ENCODE measurements around the gene GRAMD1A. TPM values are rescaled to one million over a fixed set of nuclear protein-coding genes. Genes with fewer than 3 reads are reported as not detected.

GRAMD1A gene
- total and polyA plus RNA-seq, 9 of the 15 experiments (the other 6 are each of a cell fraction or from before 2014, with no cell fraction given), result 1.4 to 63.8 (median 38.5) TPM

DNA sequence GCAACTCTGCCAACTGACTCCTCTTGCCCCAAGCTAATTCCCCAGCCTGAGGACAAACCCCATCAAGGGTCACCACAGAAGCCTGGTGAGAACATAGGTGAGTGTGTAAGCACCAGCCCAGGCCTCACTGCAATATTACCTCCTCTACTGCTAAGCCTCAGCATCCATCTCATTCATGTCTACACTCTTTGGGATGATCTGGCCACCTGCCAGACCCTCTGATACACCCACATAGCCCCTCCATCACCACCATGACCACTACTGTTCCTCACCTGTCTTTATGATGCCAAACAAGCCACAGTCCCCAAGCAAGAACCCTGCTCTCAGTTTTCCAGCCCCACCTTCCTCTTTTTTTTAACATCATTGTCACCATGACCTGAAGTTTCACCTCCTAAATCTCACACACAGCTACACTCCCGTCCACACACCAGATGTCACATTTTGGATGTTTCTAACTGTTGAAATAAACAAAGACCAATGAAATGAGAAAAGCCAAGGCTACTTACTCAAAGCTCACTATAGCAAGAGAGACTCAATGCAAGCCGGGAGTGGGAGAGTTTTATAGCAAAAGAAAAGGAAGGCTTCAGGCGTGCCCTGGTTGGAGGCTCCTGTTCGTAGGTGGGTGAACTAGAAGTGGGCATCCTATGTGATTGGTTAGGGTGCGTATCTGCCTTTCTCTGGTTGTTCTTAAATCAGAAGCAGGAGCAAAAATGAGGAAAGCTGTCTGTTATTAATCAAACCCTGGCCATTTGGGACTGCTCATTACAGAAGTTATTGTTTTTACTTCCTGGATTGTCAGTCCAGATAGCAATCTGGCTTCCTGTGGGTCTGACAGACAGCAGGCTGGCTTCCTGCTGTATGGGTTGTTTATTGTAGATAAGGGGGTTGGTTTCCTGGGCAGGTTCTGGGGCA lies 38.1 kb upstream of the GRAMD1A start (continued):
- TF ChIP-seq, protein P1, sequence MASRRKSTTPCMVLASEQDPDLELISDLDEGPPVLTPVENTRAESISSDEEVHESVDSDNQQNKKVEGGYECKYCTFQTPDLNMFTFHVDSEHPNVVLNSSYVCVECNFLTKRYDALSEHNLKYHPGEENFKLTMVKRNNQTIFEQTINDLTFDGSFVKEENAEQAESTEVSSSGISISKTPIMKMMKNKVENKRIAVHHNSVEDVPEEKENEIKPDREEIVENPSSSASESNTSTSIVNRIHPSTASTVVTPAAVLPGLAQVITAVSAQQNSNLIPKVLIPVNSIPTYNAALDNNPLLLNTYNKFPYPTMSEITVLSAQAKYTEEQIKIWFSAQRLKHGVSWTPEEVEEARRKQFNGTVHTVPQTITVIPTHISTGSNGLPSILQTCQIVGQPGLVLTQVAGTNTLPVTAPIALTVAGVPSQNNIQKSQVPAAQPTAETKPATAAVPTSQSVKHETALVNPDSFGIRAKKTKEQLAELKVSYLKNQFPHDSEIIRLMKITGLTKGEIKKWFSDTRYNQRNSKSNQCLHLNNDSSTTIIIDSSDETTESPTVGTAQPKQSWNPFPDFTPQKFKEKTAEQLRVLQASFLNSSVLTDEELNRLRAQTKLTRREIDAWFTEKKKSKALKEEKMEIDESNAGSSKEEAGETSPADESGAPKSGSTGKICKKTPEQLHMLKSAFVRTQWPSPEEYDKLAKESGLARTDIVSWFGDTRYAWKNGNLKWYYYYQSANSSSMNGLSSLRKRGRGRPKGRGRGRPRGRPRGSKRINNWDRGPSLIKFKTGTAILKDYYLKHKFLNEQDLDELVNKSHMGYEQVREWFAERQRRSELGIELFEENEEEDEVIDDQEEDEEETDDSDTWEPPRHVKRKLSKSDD (conservative IDR thresholded peaks at IDR 0.05; ENCODE audit: low read length), result no peak
- TF ChIP-seq SMARCC2 (IDR thresholded peaks at IDR 0.05; ENCODE audit: low read depth), result no peak; the same call in 1 of the 2 replicates
- TF ChIP-seq HMG20B (CRISPR knock-in tag; IDR thresholded peaks at IDR 0.05), result no peak
- TF ChIP-seq SAFB2 (IDR thresholded peaks at IDR 0.05; ENCODE audit: borderline replicate concordance, low read depth, low read length, severe bottlenecking), result no peak
- no peak for TF ChIP-seq NBN (IDR thresholded peaks at IDR 0.05; ENCODE audit: low read depth)
- TF ChIP-seq ZNF830 (CRISPR knock-in tag; IDR thresholded peaks at IDR 0.05), result no peak
- TF ChIP-seq ZBTB17 (CRISPR knock-in tag; IDR thresholded peaks at IDR 0.05), result no peak
- no peak for TF ChIP-seq ZNF644 (tag; IDR thresholded peaks at IDR 0.05; ENCODE audit: low read depth)
- TF ChIP-seq ZNF23 (CRISPR knock-in tag; IDR thresholded peaks at IDR 0.05), result no peak
- no peak for TF ChIP-seq FOXK1 (CRISPR knock-in tag; IDR thresholded peaks at IDR 0.05; ENCODE audit: borderline replicate concordance)
- no peak for TF ChIP-seq KLF1 (tag; IDR thresholded peaks at IDR 0.05)
- TF ChIP-seq ZNF408 (CRISPR knock-in tag; IDR thresholded peaks at IDR 0.05; ENCODE audit: low read depth), result no peak
- no peak for TF ChIP-seq PCBP2 (IDR thresholded peaks at IDR 0.05; ENCODE audit: low read depth, low read length, poor library complexity, severe bottlenecking)
- TF ChIP-seq KLF6 (CRISPR knock-in tag; IDR thresholded peaks at IDR 0.05; ENCODE audit: borderline replicate concordance), result no peak
- TF ChIP-seq, protein P2, sequence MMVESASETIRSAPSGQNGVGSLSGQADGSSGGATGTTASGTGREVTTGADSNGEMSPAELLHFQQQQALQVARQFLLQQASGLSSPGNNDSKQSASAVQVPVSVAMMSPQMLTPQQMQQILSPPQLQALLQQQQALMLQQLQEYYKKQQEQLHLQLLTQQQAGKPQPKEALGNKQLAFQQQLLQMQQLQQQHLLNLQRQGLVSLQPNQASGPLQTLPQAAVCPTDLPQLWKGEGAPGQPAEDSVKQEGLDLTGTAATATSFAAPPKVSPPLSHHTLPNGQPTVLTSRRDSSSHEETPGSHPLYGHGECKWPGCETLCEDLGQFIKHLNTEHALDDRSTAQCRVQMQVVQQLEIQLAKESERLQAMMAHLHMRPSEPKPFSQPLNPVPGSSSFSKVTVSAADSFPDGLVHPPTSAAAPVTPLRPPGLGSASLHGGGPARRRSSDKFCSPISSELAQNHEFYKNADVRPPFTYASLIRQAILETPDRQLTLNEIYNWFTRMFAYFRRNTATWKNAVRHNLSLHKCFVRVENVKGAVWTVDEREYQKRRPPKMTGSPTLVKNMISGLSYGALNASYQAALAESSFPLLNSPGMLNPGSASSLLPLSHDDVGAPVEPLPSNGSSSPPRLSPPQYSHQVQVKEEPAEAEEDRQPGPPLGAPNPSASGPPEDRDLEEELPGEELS (CRISPR knock-in tag; IDR thresholded peaks at IDR 0.05; ENCODE audit: borderline replicate concordance), result no peak
- no peak for TF ChIP-seq FOS (IDR thresholded peaks at IDR 0.05; ENCODE audit: extremely low read depth, insufficient read length)
- TF ChIP-seq ZNF57 (CRISPR knock-in tag; IDR thresholded peaks at IDR 0.05), result no peak
- TF ChIP-seq, protein P3, sequence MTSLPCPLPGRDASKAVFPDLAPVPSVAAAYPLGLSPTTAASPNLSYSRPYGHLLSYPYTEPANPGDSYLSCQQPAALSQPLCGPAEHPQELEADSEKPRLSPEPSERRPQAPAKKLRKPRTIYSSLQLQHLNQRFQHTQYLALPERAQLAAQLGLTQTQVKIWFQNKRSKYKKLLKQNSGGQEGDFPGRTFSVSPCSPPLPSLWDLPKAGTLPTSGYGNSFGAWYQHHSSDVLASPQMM (CRISPR knock-in tag; IDR thresholded peaks at IDR 0.05), result no peak
- peak; percentile 89 for TF ChIP-seq ARID1B (IDR thresholded peaks at IDR 0.05)
- peak; percentile 61; the same call in 1 of the 2 replicates for TF ChIP-seq MYNN (IDR thresholded peaks at IDR 0.05)
- TF ChIP-seq MYNN (CRISPR knock-in tag; IDR thresholded peaks at IDR 0.05), result no peak
- no peak for TF ChIP-seq BCL6 (CRISPR knock-in tag; IDR thresholded peaks at IDR 0.05)
- no peak for TF ChIP-seq ZNF77 (CRISPR knock-in tag; IDR thresholded peaks at IDR 0.05)
- TF ChIP-seq ZBTB7A (IDR thresholded peaks at IDR 0.05; ENCODE audit: borderline replicate concordance, control insufficient read depth, low read depth, low read length), result no peak
